GM12865 (cell line): Measurements from ENCODE around the gene COL5A3.

Experiments
- DNase-seq: peaks from one replicate; pipeline ENCODE4 v3.0.0; 2010; ENCODE audit warnings: low read depth
- H3K4me3 ChIP-seq: 2 replicates; pipeline ENCODE4 v1.5.1; 2011; ENCODE audit warnings: mild to moderate bottlenecking, low read depth, low read length, control low read depth
- CTCF ChIP-seq: IDR thresholded peaks from 2 replicates; pipeline ENCODE4 v1.5.1; 2011; ENCODE audit warnings: low read length, control low read depth, low read depth, inconsistent platforms; ENCODE audit not compliant: insufficient read depth; ENCODE audit errors: missing control alignments

The COL5A3 gene

GRCh38 chr19:10013316-10013715 lies 3.0 kb upstream of the COL5A3 start, which contains the start of gene RDH8:
TSS of gene RDH8 (plus strand) at chr19:10013483. CDS start at chr19:10013498, 15 bp downstream.
- DNase-seq: no peak
- TF ChIP-seq CTCF: no peak
- H3K4me3 ChIP-seq: no peak within 1 kb of the TSS

- no peak overlapping the region for H3K4me3 ChIP-seq
- no peak for DNase-seq
- no peak for TF ChIP-seq CTCF
Measured at GRCh38 chr19:10011974-10012373, 1.7 kb upstream of the COL5A3 start.

- DNase-seq: no peak
- H3K4me3 ChIP-seq: no peak overlapping the region
- TF ChIP-seq CTCF: no peak
Measured at GRCh38 chr19:10010939-10011338, 635 bp upstream of the COL5A3 start.

- H3K4me3 ChIP-seq: no peak overlapping the region
- TF ChIP-seq CTCF: no peak
- DNase-seq: no peak
Measured at GRCh38 chr19:10009714-10010224, 535 bp downstream of the COL5A3 start.

- DNase-seq: no peak
- no peak for TF ChIP-seq CTCF
Measured at GRCh38 chr19:10008184-10008765, 2.0 kb downstream of the COL5A3 start.

GRCh38 chr19:10007371-10008183 lies 2.7 kb downstream of the COL5A3 start:
- no peak for DNase-seq
- no peak for TF ChIP-seq CTCF
- H3K4me3 ChIP-seq: no peak overlapping the region

More at GRCh38 chr19:10008184-10008765, 2.0 kb downstream of the COL5A3 start:
- H3K4me3 ChIP-seq: no peak overlapping the region
